ENCODE results near the gene LRP2.

LRP2 gene

GRCh38 chr2:169259402-169259801, 102.9 kb downstream of the LRP2 start:
- Histone ChIP-seq H3K9me3 (no peaks in the 10 kb centered on the region), H3K36me3 (no peaks in the 10 kb centered on the region), H3K27me3 (no peaks in the 10 kb centered on the region), H3K27ac (no peak overlapping the region), H3K4me1 (no peaks in the 10 kb centered on the region), H3K4me3 (no peak overlapping the region)
- no peak for TF ChIP-seq CTCF (IDR thresholded peaks at IDR 0.05)
- DNase-seq = no peak
- intact Hi-C loops (cut with DNase I; ENCODE audit: low total_unique reads) = no loop called here

- H3K4me3 ChIP-seq = no peak overlapping the region
- no peaks in the 10 kb centered on the region for H3K27me3 ChIP-seq
- intact Hi-C loops (cut with DNase I; ENCODE audit: low total_unique reads) = no loop called here
- no peak for TF ChIP-seq CTCF (IDR thresholded peaks at IDR 0.05)
- no peaks in the 10 kb centered on the region for H3K4me1 ChIP-seq
- no peak overlapping the region for H3K27ac ChIP-seq
- no peak for DNase-seq
- no peaks in the 10 kb centered on the region for H3K36me3 ChIP-seq
- no peaks in the 10 kb centered on the region for H3K9me3 ChIP-seq
Measured at GRCh38 chr2:169258045-169258601, 104.2 kb downstream of the LRP2 start.

GRCh38 chr2:169254774-169255173, 107.6 kb downstream of the LRP2 start:
- Histone ChIP-seq H3K27ac (no peak overlapping the region), H3K36me3 (no peaks in the 10 kb centered on the region), H3K9me3 (no peaks in the 10 kb centered on the region), H3K4me3 (no peak overlapping the region), H3K4me1 (no peaks in the 10 kb centered on the region), H3K27me3 (no peaks in the 10 kb centered on the region)
- intact Hi-C loops (cut with DNase I; ENCODE audit: low total_unique reads) = no loop called here
- TF ChIP-seq CTCF (IDR thresholded peaks at IDR 0.05) = no peak
- DNase-seq = no peak

- Histone ChIP-seq H3K27ac (no peak overlapping the region), H3K27me3 (no peaks in the 10 kb centered on the region), H3K4me3 (no peak overlapping the region), H3K4me1 (no peaks in the 10 kb centered on the region), H3K9me3 (no peaks in the 10 kb centered on the region), H3K36me3 (no peaks in the 10 kb centered on the region)
- intact Hi-C loops (cut with DNase I; ENCODE audit: low total_unique reads) = no loop called here
- DNase-seq = no peak
- no peak for TF ChIP-seq CTCF (IDR thresholded peaks at IDR 0.05)
Measured at GRCh38 chr2:169247211-169247610, 115.1 kb downstream of the LRP2 start.

GRCh38 chr2:169240405-169240804, 121.9 kb downstream of the LRP2 start:
- H3K27me3 ChIP-seq = no peaks in the 10 kb centered on the region
- H3K9me3 ChIP-seq = no peaks in the 10 kb centered on the region
- H3K4me1 ChIP-seq = peaks cover 0 to 19% (median 2%) of the 10 kb centered on the region in 4 donors
- no peak overlapping the region for H3K4me3 ChIP-seq
- H3K36me3 ChIP-seq = no peaks in the 10 kb centered on the region
- TF ChIP-seq CTCF (IDR thresholded peaks at IDR 0.05) = no peak
- H3K27ac ChIP-seq = no peak overlapping the region
- intact Hi-C loops (cut with DNase I; ENCODE audit: low total_unique reads) = no loop called here
- DNase-seq = no peak

- intact Hi-C loops (cut with DNase I; ENCODE audit: low total_unique reads) = no loop called here
- Histone ChIP-seq H3K27ac (no peak overlapping the region), H3K36me3 (no peaks in the 10 kb centered on the region), H3K4me3 (no peak overlapping the region), H3K4me1 (peaks cover 0 to 19% (median 2%) of the 10 kb centered on the region in 4 donors), H3K9me3 (no peaks in the 10 kb centered on the region), H3K27me3 (no peaks in the 10 kb centered on the region)
- DNase-seq = no peak
- TF ChIP-seq CTCF (IDR thresholded peaks at IDR 0.05) = no peak
Measured at GRCh38 chr2:169237939-169238338, 124.4 kb downstream of the LRP2 start.
